ENCODE measurements around the gene ACAD10. TPM values are rescaled to one million over a fixed set of nuclear protein-coding genes. Genes with fewer than 3 reads are reported as not detected.
"Not testable (repeated sequence)": the region's sequence is repeated elsewhere in the genome, so short reads cannot be mapped to it uniquely, and the experiment has no call there.

The ACAD10 gene
- total RNA-seq, 1 donor, result 16.4 TPM

DNA sequence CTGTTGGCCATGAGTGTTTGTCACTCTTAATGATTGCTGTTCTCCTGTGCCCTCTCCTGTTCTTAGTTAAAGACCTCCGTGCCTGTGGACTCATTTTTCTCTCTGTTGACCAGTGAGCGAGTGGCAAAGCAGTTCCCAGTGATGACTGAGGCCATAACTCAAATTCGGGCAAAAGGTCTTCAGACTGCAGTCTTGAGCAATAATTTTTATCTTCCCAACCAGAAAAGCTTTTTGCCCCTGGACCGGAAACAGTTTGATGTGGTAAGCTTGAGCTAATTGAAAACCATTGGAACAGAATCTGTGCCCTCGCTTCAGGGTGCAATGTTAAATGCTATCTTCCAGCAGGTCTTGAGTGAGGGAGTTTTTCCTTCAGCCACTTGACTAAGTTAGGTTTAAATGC is 19.8 kb downstream of the ACAD10 start:
- DNase-seq (ENCODE audit: low read depth), result peak; percentile 86
- TF ChIP-seq, protein P1, sequence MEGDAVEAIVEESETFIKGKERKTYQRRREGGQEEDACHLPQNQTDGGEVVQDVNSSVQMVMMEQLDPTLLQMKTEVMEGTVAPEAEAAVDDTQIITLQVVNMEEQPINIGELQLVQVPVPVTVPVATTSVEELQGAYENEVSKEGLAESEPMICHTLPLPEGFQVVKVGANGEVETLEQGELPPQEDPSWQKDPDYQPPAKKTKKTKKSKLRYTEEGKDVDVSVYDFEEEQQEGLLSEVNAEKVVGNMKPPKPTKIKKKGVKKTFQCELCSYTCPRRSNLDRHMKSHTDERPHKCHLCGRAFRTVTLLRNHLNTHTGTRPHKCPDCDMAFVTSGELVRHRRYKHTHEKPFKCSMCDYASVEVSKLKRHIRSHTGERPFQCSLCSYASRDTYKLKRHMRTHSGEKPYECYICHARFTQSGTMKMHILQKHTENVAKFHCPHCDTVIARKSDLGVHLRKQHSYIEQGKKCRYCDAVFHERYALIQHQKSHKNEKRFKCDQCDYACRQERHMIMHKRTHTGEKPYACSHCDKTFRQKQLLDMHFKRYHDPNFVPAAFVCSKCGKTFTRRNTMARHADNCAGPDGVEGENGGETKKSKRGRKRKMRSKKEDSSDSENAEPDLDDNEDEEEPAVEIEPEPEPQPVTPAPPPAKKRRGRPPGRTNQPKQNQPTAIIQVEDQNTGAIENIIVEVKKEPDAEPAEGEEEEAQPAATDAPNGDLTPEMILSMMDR (IDR thresholded peaks at IDR 0.05; ENCODE audit: insufficient read depth, low read depth, low read length), result no peak
- H3K4me3 ChIP-seq (ENCODE audit: low read depth, low read length), result no peak overlapping the region

- peak; percentile 71 for DNase-seq (ENCODE audit: low read depth)
- TF ChIP-seq, protein P1 (IDR thresholded peaks at IDR 0.05; ENCODE audit: insufficient read depth, low read depth, low read length), result no peak
Measured at GRCh38 chr12:111706145-111706544, 20.3 kb downstream of the ACAD10 start.

GRCh38 chr12:111715279-111715678 is 29.4 kb downstream of the ACAD10 start:
- H3K4me3 ChIP-seq (ENCODE audit: low read depth, low read length), result no peak overlapping the region
- TF ChIP-seq, protein P1 (IDR thresholded peaks at IDR 0.05; ENCODE audit: insufficient read depth, low read depth, low read length), result no peak
- DNase-seq (ENCODE audit: low read depth), result no peak

More at GRCh38 chr12:111706145-111706544, 20.3 kb downstream of the ACAD10 start:
- no peak overlapping the region for H3K4me3 ChIP-seq (ENCODE audit: low read depth, low read length)

DNA sequence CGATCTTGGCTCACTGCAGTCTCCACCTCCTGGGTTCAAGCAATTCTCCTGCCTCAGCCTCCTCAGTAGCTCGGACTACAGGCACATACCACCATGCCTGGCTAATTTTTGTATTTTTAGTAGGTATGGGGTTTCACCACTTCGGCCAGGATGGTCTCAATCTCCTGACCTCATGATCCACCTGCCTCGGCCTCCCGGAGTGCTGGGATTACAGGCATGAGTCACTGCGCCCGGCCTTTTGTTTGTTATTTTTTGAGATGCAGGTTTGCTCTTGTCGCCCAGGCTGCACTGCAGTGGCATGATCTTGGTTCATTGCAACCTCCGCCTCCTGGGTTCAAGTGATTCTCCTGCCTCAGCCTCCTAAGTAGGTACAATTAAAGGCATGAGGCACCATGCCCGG is 33.5 kb downstream of the ACAD10 start:
- not testable (repeated sequence) for DNase-seq (ENCODE audit: low read depth); H3K4me3 ChIP-seq (ENCODE audit: low read depth, low read length)

- no peak overlapping the region for H3K4me3 ChIP-seq (ENCODE audit: low read depth, low read length)
- TF ChIP-seq, protein P1 (IDR thresholded peaks at IDR 0.05; ENCODE audit: insufficient read depth, low read depth, low read length), result no peak
- DNase-seq (ENCODE audit: low read depth), result peak; percentile 67
Measured at GRCh38 chr12:111720457-111720856, 34.6 kb downstream of the ACAD10 start.

- not testable (repeated sequence) for H3K4me3 ChIP-seq (ENCODE audit: low read depth, low read length); DNase-seq (ENCODE audit: low read depth)
Measured at GRCh38 chr12:111723646-111724360, 38.0 kb downstream of the ACAD10 start.

- no peak overlapping the region for H3K4me3 ChIP-seq (ENCODE audit: low read depth, low read length)
- TF ChIP-seq, protein P1 (IDR thresholded peaks at IDR 0.05; ENCODE audit: insufficient read depth, low read depth, low read length), result no peak
- no peak for DNase-seq (ENCODE audit: low read depth)
Measured at GRCh38 chr12:111728795-111729194, 42.9 kb downstream of the ACAD10 start.

DNA sequence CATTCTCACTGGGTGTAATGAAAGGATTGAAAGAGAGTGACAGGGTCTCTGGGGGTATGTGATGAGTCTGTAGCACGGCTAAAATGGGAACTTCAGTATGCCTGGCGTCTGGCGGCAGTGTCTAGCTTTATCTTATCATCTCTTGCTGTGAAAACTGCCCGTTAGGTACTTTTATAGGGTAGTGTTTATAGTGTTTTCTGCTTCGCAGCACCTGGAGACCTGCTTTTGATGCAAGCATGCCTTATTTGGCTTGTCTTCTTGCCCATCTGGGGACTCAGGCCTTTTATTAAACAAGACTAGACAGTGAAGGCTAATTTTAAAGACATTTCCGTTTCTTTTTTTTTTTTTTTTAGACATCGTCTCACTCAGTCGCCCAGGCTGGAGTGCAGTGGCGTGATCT is 44.6 kb downstream of the ACAD10 start:
- no peak for DNase-seq (ENCODE audit: low read depth)
- no peak overlapping the region for H3K4me3 ChIP-seq (ENCODE audit: low read depth, low read length)
- TF ChIP-seq, protein P1 (IDR thresholded peaks at IDR 0.05; ENCODE audit: insufficient read depth, low read depth, low read length), result no peak
